Activated naive CD8-positive, alpha-beta T cell (primary cell): ENCODE data around the gene SPX.

Experiments
- H3K27ac Mint-ChIP-seq: one replicate; pipeline ENCODE4 v1.8.0; 2021; ENCODE audit warnings: mixed read lengths
- H3K27me3 Mint-ChIP-seq: one replicate; pipeline ENCODE4 v1.8.0; 2021; ENCODE audit warnings: mixed read lengths
- H3K36me3 Mint-ChIP-seq: one replicate; pipeline ENCODE4 v1.8.0; 2021; ENCODE audit warnings: mixed read lengths
- H3K4me1 Mint-ChIP-seq: one replicate; pipeline ENCODE4 v1.8.0; 2021; ENCODE audit warnings: low read depth, mixed read lengths
- H3K4me3 Mint-ChIP-seq: one replicate; pipeline ENCODE4 v1.8.0; 2021; ENCODE audit warnings: mild to moderate bottlenecking, mixed read lengths
- H3K9me3 Mint-ChIP-seq: one replicate; pipeline ENCODE4 v1.8.0; 2021; ENCODE audit warnings: low read depth, mixed read lengths

SPX gene

DNA sequence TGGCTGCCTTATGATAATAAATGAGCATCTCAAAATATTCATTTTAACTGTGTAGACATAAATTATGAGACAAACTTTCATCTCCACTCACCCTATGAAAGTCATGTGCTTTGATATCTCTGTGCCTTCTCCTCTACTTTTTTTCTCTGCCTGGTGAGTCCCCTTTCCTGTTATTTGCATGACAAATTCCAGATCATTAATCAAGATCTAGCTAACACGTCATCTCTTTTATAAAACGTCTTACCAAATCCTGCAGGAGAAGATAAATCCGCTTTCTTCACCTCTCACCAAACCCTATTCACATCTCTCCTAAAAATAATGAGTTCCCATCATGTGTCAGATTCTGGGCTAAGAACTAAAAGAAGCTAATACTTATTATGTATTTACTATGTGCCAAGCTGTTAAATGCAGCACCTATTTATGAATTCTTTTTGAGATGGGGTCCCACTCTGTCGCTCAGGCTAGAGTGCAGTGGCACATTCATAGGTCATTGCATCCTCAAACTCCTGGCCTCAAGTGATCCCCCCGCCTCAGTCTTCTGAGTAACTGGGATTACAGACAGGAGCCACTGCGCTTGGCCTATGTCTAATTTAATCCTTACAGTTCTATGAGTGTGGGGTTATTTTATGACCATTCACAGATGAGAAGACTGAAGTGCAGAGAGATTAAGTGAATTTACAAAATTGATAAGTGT, 26.7 kb downstream of the SPX start:
- Mint-ChIP-seq H3K27me3 (no peaks in the 10 kb centered on the region), H3K4me3 (no peak overlapping the region), H3K9me3 (no peaks in the 10 kb centered on the region), H3K36me3 (peaks cover 6% of the 10 kb centered on the region), H3K4me1 (no peaks in the 10 kb centered on the region), H3K27ac (no peak overlapping the region)

DNA sequence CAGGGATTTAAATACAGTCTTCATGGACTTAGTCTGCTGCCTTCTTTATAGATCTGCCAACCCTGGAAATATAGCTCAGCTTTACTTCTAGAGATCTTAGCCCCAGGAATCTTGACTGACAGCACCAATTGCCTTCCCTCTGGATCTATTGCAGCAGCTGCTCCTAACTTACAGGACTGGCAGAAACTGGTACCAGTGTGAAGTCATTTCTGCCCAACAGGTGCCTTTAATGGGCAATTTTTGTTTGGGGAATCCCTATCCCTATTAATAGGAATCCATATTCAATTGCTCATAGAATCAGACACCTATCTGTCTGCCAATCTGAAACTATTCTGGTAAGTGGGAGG, 27.2 kb downstream of the SPX start:
- Mint-ChIP-seq H3K27ac (no peak overlapping the region), H3K9me3 (no peaks in the 10 kb centered on the region), H3K4me1 (no peaks in the 10 kb centered on the region), H3K27me3 (no peaks in the 10 kb centered on the region), H3K36me3 (peaks cover 6% of the 10 kb centered on the region), H3K4me3 (no peak overlapping the region)

DNA sequence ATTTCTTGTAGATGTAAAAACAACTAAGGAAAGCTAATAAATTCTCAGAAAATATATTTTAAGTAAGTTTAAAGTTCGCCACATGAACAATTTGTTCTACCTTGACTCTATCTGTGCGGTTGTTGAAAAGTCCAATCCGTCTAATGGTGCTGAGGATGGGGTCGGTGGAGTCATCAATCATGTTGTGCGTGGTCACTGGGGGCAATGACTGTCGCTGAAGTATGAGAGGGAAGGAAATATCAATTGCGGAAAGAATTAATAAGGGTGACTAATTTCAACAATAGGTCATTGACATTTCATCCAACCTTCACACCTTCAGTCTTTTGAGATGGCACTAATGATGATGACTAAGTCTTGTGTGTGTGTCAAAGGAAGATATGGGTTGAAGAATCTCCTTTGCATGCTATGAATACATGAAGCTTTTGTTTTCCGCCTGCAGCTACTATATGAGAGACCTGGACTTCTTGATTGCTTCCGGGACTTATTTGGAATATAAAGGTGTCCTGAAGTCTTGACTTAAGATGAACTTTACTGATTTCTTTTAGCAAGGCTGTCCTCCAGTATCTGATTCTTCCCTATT, 32.1 kb downstream of the SPX start:
- peaks cover 12% of the 10 kb centered on the region for H3K36me3 Mint-ChIP-seq
- no peaks in the 10 kb centered on the region for H3K4me1 Mint-ChIP-seq
- no peaks in the 10 kb centered on the region for H3K27me3 Mint-ChIP-seq
- H3K4me3 Mint-ChIP-seq = no peak overlapping the region
- no peak overlapping the region for H3K27ac Mint-ChIP-seq
- H3K9me3 Mint-ChIP-seq = no peaks in the 10 kb centered on the region

DNA sequence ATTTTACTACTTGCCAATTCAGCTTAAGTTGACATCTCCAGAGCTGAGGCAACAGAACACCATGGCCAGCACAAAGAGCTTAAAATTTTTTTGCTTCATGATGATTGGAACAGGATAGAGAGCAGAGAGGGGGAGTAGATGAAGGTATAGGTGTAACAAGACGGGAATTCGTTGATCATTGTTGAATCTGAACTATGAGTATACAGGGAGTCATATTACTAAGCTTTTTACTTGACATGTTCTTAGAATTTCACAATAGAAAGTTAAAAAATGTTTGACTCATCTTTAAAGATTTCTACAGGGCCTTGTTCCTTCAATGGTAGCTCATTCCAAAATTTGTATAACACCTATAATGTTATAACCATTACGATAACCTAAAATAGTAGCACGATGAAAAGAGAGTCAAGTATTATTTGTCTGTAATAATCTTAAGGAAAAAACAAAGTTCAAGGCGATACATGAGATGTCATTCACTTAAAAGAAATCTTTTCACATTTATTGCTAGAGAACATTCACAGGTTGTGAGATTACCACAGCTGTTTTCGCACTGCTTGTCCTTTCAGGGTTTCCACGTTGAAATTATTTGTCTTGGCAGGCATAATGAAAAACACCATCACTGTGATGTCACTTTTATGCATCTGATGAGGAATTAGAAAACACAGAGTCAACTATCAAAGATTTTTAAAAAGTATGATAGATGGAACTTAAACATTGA, 33.9 kb downstream of the SPX start:
- no peaks in the 10 kb centered on the region for H3K27me3 Mint-ChIP-seq
- no peaks in the 10 kb centered on the region for H3K9me3 Mint-ChIP-seq
- no peak overlapping the region for H3K4me3 Mint-ChIP-seq
- peaks cover 12% of the 10 kb centered on the region for H3K36me3 Mint-ChIP-seq
- no peaks in the 10 kb centered on the region for H3K4me1 Mint-ChIP-seq
- no peak overlapping the region for H3K27ac Mint-ChIP-seq

DNA sequence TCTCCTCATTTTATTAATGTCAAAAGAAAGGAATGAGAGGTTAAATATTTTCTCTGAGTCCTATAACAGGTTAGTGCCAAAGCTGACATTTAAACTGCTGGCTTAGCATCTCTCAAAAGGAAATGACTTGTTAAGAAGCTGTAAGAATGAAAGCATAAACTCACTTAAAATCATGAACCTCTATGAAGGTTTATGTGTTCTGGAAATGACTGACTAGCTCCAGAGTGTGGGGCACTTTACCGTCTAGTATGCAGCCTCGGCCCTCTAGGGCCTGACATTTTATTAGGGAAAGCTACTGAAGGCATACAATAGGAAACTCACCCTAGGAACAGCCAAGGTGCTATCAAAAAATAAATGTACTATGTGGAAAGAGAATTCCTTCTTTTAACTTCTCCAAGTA, 35.1 kb downstream of the SPX start:
- H3K4me3 Mint-ChIP-seq = no peak overlapping the region
- no peaks in the 10 kb centered on the region for H3K4me1 Mint-ChIP-seq
- no peak overlapping the region for H3K27ac Mint-ChIP-seq
- peaks cover 12% of the 10 kb centered on the region for H3K36me3 Mint-ChIP-seq
- H3K9me3 Mint-ChIP-seq = no peaks in the 10 kb centered on the region
- H3K27me3 Mint-ChIP-seq = no peaks in the 10 kb centered on the region

DNA sequence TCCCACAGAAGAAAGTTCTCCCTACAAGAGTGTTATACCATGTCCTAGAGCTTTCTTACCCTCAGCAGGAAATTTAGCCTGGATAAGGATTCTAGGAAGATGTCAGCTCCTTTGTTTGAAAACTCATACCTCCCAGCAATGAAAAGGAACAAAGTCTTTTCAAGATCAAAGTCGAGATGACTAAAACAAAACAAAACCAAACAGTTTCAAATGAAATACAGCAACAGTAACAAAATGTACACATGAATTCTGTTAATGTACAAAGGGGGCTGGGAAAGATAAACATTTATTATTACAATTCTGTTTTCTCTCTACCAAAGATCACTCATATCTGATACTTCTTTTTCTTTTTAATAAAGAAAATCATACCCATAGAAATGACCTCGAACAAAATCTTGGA, 36.8 kb downstream of the SPX start:
- Mint-ChIP-seq H3K27ac (no peak overlapping the region), H3K36me3 (peaks cover 6% of the 10 kb centered on the region)

DNA sequence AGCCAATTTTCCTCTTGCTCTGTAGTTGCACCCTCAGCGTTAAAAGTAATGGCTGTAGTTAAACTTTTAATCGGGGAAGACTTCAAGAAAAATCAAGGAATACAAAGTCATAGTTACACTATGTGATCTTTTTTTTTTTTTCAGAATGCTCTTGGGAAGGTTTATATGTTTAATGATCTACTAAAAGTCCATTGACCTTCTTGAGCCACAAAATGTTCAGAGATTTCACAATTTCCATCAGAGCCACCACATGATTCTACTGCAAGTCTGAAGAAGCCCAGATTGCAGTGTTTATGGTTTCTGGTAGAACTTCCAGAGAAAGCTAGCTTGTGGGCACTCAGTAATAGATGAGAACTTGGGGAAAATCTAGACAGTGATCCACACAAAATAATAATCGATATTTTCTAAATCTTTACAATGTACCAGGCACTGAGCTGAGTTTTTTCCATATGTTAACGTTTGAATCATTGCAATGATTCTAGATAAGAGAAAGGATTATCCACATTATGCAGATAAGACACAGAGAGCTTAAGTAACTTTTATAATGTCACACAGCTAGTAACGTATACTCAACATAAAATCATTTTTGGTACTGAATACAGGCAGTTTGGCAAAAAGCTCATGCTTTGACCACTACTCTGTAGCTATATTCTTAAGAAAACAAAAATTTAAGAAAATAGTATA, 40.3 kb downstream of the SPX start:
- Mint-ChIP-seq H3K4me3 (no peak overlapping the region), H3K9me3 (no peaks in the 10 kb centered on the region), H3K27me3 (no peaks in the 10 kb centered on the region), H3K4me1 (no peaks in the 10 kb centered on the region), H3K36me3 (peaks cover 10% of the 10 kb centered on the region), H3K27ac (no peak overlapping the region)

More for the DNA sequence above, 36.8 kb downstream of the SPX start:
- H3K4me3 Mint-ChIP-seq = no peak overlapping the region
- no peaks in the 10 kb centered on the region for H3K4me1 Mint-ChIP-seq
- H3K9me3 Mint-ChIP-seq = no peaks in the 10 kb centered on the region
- H3K27me3 Mint-ChIP-seq = no peaks in the 10 kb centered on the region

DNA sequence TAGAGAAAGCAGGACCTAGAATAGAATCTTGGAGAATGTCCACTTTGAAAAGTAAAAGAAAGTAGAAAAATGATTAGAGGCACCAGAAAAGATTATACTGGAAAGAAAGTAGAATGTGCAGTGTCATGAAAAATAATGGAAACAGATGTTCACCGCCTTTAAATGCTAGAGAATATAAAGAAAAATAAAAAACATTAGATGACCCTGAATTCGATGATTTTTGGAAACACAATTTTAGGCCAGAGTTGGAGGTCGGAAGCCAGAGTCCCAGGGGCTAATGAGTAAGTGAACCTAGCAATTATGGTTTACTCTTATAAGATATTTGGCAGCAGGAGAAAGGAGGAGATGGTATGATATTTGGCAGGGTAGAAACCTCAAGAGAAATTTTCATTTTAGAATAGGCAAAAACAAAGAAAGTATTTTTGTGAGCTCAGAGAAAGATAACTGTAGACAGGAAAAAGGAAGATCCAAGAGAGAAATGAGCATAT, 40.9 kb downstream of the SPX start:
- no peak overlapping the region for H3K27ac Mint-ChIP-seq

DNA sequence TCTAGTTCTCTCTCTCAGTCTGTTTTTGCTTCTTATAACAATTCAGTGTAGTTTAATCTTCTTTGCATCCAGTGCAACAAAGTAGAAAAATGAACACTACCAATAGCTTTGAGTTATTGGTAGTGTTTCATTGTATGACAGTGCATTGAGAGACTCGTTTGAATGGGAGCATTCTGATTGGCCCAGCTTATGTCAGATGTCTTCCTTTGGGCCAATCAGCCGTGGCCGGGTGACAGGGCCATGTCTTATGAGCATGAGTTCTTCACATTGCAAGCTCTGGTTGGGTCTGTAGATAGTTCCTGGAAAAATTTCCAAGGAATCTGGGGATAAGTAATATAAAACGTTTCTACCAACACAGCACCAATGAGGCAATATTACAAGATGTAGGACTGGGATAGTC, 42.0 kb downstream of the SPX start:
- Mint-ChIP-seq H3K9me3 (no peaks in the 10 kb centered on the region), H3K36me3 (peaks cover 6% of the 10 kb centered on the region), H3K4me1 (no peaks in the 10 kb centered on the region), H3K27me3 (no peaks in the 10 kb centered on the region), H3K27ac (no peak overlapping the region), H3K4me3 (no peak overlapping the region)

More for the DNA sequence above, 40.9 kb downstream of the SPX start:
- Mint-ChIP-seq H3K36me3 (peaks cover 10% of the 10 kb centered on the region), H3K27me3 (no peaks in the 10 kb centered on the region), H3K9me3 (no peaks in the 10 kb centered on the region), H3K4me3 (no peak overlapping the region), H3K4me1 (no peaks in the 10 kb centered on the region)

DNA sequence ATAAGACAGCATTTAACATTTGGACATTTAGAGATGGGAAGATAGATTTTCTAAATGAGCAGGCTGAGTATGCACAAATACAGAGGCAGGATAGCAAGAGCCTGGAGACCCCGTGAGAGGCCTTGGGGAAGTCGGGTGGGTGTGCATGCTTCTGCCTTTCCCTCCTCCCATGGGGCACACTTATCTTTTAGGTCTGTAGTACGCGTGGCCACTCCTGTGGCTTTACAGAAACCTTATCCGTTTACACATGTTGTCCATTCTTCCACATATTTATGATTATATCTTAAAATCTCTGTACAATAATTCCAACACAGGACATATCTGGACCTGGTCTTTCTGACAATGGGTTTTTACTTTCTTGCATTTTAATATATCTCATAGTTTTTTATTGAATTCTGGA, 45.0 kb downstream of the SPX start:
- H3K9me3 Mint-ChIP-seq = no peaks in the 10 kb centered on the region
- no peaks in the 10 kb centered on the region for H3K27me3 Mint-ChIP-seq
- H3K27ac Mint-ChIP-seq = no peak overlapping the region
- H3K4me3 Mint-ChIP-seq = no peak overlapping the region
- peaks cover 8% of the 10 kb centered on the region for H3K36me3 Mint-ChIP-seq
- no peaks in the 10 kb centered on the region for H3K4me1 Mint-ChIP-seq

DNA sequence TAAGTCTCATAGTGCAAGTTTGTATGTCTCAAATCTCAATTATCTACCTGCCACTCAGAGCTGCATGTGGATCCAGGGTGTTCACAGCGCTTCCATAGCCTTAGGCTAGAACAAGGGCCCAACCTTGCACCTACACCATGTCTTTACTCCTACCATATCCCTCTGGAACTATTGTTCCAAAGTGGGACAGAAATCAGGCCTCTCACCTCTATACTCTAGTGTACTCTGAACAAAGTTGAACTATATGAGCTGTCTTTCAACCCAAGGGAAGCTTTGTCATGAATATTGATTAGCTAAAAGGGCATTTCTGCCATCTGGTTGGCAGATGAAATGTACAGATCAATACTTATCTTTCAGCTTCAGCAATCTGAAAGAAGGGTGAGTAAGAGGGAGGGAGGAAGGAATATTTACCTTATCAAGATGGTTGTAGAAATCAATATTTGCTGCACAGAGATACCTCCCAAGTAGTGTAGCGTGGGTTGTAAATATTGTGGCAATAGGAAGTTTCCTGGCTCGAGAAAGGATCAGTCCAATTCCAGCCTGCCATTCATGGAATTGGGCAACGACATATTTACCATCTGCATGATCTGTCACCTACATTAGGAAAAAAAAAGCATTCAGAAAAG, 47.8 kb downstream of the SPX start:
- Mint-ChIP-seq H3K27ac (no peak overlapping the region), H3K4me1 (no peaks in the 10 kb centered on the region), H3K4me3 (no peak overlapping the region), H3K36me3 (peaks cover 11% of the 10 kb centered on the region), H3K9me3 (no peaks in the 10 kb centered on the region), H3K27me3 (no peaks in the 10 kb centered on the region)

DNA sequence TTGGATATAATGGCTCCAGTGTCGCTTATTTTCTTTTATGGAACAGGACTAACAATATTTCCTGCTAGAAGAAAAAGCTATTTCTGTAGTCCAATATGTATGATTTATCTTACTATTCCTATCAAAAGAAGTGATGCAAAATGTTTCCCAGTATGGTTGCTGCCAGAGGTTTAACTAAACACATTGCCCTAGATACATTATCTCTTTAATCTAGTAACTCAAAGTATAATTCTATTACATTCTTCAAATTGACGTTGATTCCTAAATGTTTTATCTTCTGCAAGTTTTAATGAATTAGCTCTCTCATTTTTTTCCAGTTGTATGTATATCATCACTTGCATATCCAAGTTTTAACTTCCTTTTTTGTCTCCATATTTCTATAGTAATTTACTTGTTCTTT, 50.3 kb downstream of the SPX start:
- Mint-ChIP-seq H3K27me3 (peaks cover under 1% of the 10 kb centered on the region), H3K4me1 (no peaks in the 10 kb centered on the region), H3K36me3 (peaks cover 20% of the 10 kb centered on the region), H3K9me3 (no peaks in the 10 kb centered on the region), H3K27ac (no peak overlapping the region), H3K4me3 (no peak overlapping the region)

DNA sequence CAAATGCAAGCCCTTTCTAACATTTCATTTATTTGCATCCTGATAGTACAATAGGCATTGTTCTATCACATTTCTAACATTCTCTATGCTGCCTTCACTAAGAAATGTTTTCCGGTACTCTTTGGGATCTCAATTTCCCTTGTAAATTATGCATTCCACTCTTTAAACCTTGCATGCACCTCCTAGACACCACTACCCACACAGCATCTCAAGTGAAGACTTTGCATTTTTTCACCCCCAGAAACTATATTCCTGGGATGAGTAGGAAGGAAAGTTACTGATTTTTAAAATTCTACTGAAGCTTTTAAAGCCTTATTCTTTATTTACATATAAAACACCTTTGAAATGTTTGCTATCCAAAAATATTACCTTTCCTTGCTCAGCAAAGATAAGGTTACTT, 51.4 kb downstream of the SPX start:
- H3K9me3 Mint-ChIP-seq = no peaks in the 10 kb centered on the region
- H3K27ac Mint-ChIP-seq = no peak overlapping the region
- no peaks in the 10 kb centered on the region for H3K4me1 Mint-ChIP-seq
- peaks cover 7% of the 10 kb centered on the region for H3K27me3 Mint-ChIP-seq
- H3K36me3 Mint-ChIP-seq = peaks cover 17% of the 10 kb centered on the region
- H3K4me3 Mint-ChIP-seq = no peak overlapping the region

DNA sequence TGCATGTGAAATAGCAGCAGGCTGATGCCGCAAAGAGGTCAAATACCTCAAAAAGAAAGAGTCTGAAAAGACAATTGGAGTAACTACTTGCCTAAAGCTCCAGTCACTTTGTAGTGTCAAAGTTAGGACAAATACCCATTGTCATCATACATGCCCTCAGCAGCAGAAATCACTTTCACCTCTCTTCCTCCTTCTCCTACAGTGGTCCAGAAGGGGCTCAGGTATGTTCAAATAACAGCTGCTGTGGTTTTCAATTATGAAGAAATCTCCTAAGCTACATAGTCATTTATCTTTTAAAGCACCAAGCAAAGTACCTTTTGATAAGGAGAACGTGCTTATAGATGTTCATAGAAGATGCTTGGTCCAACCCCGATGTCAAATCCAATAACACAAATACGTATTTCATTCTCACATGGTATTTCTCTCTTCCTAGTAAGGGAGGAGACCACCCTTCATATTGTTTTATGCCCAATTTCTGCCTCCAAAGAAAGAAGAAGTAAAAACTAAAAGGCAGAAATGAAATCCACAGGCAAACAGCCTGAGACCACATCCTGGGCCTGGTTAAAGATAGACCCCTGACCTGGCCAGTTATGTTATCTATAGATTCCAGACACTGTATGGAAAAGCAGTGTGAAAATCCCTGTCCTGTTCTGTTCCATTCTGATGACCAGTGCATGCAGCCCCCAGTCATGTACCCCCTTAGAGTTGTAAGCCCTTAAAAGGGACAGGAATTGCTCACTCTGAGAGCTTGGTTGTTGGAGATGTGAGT, 54.8 kb downstream of the SPX start:
- H3K4me3 Mint-ChIP-seq = no peak overlapping the region
- H3K36me3 Mint-ChIP-seq = peaks cover 14% of the 10 kb centered on the region
- H3K4me1 Mint-ChIP-seq = no peaks in the 10 kb centered on the region
- peaks cover 11% of the 10 kb centered on the region for H3K27me3 Mint-ChIP-seq
- no peak overlapping the region for H3K27ac Mint-ChIP-seq
- no peaks in the 10 kb centered on the region for H3K9me3 Mint-ChIP-seq
